ENCODE measurements around the gene CBLC.
A peak's percentile ranks its signal among the peaks of the same experiment; 100 is the strongest.
"Not testable (repeated sequence)": the region's sequence is repeated elsewhere in the genome, so short reads cannot be mapped to it uniquely, and the experiment has no call there.

Gene CBLC

GRCh38 chr19:44765033-44765948 is 12.4 kb upstream of the CBLC start:
- DNase-seq (ENCODE audit: low read depth): no peak
- no peak overlapping the region for H3K4me3 ChIP-seq (ENCODE audit: low read depth, low read length)
- TF ChIP-seq CTCF (conservative IDR thresholded peaks at IDR 0.05; ENCODE audit: low read depth, low read length): no peak

- no peak overlapping the region for H3K4me3 ChIP-seq (ENCODE audit: low read depth, low read length)
- DNase-seq (ENCODE audit: low read depth): no peak
- no peak for TF ChIP-seq CTCF (conservative IDR thresholded peaks at IDR 0.05; ENCODE audit: low read depth, low read length)
These were observed 11.7 kb upstream of the CBLC start for GRCh38 chr19:44765949-44766335.

GRCh38 chr19:44767295-44768180 is 10.2 kb upstream of the CBLC start:
- DNase-seq (ENCODE audit: low read depth): no peak
- TF ChIP-seq CTCF (conservative IDR thresholded peaks at IDR 0.05; ENCODE audit: low read depth, low read length): no peak
- no peak overlapping the region for H3K4me3 ChIP-seq (ENCODE audit: low read depth, low read length)

- peak; percentile 83 for TF ChIP-seq CTCF (conservative IDR thresholded peaks at IDR 0.05; ENCODE audit: low read depth, low read length)
- H3K4me3 ChIP-seq (ENCODE audit: low read depth, low read length): no peak overlapping the region
- DNase-seq (ENCODE audit: low read depth): peak; percentile 97
These were observed 7.0 kb upstream of the CBLC start for GRCh38 chr19:44770550-44771257.

GRCh38 chr19:44772144-44772543 is 5.5 kb upstream of the CBLC start:
- not testable (repeated sequence) for DNase-seq (ENCODE audit: low read depth); H3K4me3 ChIP-seq (ENCODE audit: low read depth, low read length)

- H3K4me3 ChIP-seq (ENCODE audit: low read depth, low read length): no peak overlapping the region
- no peak for DNase-seq (ENCODE audit: low read depth)
- TF ChIP-seq CTCF (conservative IDR thresholded peaks at IDR 0.05; ENCODE audit: low read depth, low read length): no peak
These were observed 4.7 kb upstream of the CBLC start for GRCh38 chr19:44772959-44773358.
